HG03442 (cell line): ENCODE results near the gene RAB15.
A peak's percentile ranks its signal among the peaks of the same experiment; 100 is the strongest.

ENCODE experiments used
- ATAC-seq: cut with Tn5 transposase; IDR thresholded peaks from one replicate; pipeline ENCODE4 v1.9.1; 2021; ENCODE audit warnings: mild to moderate bottlenecking, moderate library complexity; ENCODE audit not compliant: unreplicated experiment

RAB15 gene

DNA sequence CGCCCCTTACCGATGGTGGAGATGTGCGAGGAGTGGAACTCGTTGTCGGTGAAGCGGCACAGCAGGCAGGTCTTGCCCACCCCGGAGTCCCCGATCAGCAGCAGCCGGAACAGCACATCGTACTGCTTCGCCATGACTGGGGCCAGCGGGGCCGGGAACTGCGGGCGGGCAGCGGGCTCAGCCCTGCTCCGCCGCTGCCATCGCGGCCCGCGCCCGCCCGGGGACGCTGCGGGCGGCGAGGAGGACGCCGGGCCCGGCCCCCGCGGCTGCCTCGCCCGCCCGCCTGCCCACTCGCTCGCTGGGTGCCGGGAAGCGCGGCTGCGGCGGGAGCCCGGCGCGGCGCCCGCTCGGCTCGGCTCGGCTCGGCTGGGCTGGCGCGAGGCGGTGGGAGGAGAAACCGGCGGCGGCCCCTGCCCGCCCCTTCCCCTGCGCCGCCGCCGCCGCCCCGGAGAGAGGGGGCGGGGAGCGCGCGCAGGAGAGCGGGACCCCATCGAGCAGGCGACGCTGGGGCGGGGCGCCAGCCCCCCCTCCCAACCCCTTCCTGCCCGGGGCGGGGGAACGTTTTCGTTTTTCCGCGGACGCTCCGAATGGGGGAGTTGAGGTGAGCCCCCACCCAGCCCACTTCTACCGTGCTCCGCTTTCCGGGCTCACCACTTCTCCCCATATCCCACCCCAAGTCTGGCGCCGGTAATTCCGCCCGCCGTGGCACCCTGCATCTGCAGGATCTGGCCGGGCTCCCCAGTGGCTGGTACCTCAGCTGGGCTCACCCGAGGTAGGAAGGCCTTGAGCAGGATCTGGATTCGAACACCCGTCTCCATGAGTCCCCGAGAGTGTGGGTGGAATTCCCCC is at the start of gene RAB15:
Gene RAB15 (minus strand): TSS at position 394 of the 849 bp plus-strand sequence. CDS start 260 bp downstream, at position 134.
- peak; percentile 44 for ATAC-seq

DNA sequence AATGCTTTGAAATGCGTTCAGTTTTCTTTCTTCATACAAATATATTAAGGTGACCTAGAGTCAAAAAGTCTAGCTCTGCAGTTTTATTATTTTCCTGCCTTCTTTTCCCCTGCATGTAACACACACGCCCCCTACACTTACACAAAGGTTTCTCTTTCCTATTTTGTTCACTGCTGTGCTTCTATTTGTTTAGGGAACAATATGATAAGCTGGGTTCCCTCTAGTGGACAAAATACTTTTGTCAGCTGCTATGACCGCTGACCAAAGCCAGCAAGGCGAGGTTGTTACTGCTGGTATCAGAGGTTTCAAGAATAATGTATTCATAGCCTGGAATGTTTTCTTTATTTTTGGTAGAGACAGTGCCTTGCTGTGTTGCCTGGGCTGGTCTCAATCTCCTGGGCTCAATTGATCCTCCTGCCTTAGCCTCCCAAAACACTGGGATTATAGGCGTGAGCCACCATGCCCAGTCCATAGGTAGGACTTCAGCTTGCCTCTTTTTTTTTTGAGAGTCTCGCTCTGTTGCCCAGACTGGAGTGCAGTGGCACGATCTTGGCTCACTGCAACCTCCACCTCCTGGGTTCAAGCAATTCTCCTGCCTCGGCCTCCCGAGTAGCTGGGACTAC is 47.9 kb upstream of the RAB15 start:
- no peak for ATAC-seq

DNA sequence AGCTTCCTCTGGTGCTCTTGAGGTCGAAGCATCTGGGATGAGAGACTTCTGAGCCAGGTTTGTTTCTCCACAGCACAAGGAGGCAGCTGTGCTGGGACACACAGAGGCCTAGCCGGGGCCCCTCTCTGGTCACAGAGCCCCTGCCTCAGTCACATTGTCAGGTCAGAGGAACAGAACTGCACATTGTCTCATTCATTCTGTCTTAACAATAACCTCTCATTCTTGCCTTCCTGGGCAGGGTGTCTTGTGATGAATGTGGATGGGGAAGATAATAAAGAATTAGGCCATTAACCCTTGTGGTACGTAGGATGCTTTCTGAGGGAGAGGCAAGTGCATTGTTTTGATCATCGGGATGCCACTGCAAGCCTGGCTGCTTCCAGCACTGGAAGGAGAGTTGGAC is 44.3 kb upstream of the RAB15 start:
- no peak for ATAC-seq

DNA sequence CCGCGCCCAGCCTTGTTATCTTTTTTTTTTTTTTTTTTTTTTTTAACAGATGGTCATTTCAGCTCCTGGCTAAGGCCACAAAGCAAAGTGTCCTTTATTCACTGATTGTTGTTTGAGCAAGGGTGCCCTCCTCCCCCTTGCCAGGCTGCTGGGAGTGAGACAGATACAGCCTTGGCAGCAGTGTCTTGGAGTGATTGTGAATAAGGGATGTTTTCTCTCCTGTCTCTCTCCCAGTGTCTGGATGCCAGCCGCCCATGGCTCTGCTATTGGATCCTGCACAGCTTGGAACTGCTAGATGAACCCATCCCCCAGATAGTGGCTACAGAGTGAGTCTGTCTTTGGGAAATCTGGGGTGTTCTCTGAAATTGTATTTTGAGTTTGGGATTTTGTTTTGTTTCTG is 43.3 kb upstream of the RAB15 start:
- no peak for ATAC-seq

DNA sequence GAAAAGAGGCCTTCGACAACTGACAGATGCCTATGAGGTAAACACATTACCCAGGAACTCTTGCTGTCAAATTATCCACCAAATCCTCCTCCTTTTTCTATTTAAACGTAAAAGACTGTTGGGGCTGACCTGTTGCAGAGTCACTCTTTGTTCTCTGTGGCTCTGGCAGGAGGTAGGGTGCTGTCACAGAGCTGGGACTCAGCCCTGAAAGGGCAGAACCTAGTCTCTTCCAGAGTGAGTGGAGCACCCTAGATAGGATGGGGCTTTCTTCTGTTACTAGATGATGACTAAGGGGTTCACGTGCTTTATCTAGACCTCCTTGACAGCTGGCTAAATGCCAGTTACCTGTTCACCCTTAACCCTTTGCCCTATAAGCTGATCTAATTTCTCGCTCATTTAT is 40.2 kb upstream of the RAB15 start:
- ATAC-seq: no peak

DNA sequence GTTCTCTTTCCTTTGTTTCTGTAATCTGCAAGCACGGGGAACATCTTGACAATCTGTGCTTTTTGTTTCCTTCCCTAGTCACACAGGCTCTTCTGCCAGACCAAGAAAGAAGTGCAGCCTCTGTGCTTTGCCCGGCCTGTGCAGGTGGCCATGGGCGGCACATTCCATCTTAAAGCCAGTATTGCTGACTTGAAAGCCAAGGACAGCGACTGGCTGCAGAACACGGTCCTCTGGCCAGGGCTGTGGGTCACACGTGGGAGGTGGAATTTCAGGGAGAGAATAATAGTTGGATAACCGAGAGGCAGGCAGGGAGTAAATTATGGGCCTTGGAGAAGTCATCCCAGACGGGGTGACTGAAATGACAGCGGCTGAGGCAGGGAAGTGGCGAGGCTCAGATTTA is 39.4 kb upstream of the RAB15 start:
- no peak for ATAC-seq

DNA sequence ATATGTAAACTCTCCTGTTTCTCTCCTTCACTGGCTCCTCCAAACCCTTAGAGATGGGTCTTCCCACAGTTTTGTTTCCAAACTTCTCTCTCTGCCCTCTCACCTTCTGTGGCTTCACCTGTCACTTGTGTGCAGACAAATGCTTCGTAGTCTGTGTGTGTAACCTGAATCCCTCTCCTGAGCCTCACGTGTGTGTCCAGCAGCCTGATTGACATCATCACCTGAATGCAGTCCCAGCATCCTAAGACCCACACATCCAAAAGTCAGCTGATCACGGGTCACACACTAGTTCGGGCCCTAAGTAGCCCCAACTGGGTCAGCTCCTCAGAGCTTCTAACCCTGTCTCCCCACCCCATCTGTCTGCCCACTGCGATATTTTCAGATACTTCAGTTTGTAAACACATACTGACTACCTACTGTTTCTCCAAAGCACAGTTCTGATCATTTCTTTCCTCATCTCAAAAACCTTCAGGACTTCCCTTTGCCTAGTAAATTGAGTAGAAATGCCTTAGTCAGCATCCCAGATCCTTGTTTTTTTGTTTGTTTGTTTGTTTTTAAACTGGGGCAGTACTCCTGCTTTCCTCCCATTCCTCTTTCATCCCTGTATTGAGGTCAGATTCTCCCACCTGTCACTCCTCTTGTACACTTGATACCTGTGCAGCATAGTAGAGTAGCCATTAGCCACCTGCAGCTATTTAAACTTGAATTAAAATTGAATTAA is 38.2 kb upstream of the RAB15 start:
- no peak for ATAC-seq

DNA sequence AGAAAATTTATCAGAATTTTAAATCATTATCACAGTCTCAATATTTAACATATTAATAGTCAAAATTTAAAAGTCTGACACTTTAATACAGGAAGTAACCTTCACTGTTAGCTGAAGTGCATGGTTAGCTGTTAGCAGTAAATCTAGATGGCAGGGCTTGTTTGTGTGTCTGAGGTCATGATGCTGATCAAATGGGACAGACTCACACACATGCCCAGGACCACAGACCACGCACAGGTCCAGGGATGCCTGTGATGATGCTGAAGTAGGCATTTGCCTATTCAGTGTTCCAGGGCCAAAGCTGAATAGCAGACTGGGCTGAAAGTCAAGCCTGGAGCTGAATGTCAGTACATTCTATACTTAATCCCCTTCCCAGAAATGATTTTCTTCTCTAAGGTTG is 35.1 kb upstream of the RAB15 start:
- ATAC-seq: no peak

DNA sequence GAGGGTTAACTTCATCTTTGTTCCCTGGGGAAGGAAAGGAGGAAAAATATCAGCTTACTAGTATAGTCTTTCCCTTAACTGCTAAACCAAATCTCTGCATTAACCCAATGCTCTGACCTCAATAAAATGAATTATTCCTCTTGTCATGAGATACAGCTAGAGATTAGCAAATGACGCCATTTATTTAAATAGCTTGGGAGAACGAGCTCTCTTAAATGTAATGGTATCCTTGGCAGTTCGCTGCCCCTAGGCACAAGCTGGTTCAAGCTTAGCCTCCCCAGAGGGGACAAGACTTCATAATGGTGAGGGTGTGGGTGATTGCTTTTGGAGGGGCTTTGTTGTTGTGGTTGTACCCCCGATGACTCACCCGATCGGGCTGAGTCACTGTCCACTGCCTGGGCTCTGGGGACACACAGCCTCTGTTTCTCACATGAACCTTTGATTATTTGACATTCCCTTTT is 34.2 kb upstream of the RAB15 start:
- no peak for ATAC-seq

DNA sequence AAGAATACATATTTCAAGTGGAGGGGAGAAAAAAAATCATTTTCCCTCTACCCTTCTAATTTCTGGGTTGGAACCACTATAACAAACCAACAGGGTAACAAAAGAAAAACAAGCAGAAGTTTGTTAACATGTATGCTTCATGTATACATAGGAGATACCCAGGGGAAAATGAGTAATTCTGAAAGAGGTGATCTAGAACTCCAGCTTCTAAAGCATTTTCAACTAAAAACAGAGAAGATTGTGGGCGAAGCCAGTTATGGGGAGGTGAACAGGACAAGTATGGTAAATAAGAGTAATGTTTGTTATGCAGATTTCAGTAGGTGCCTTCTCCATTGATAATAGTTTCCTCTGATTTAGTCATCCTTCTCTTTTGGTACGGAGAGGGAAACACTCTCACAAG is 31.3 kb upstream of the RAB15 start:
- ATAC-seq: peak; percentile 66

DNA sequence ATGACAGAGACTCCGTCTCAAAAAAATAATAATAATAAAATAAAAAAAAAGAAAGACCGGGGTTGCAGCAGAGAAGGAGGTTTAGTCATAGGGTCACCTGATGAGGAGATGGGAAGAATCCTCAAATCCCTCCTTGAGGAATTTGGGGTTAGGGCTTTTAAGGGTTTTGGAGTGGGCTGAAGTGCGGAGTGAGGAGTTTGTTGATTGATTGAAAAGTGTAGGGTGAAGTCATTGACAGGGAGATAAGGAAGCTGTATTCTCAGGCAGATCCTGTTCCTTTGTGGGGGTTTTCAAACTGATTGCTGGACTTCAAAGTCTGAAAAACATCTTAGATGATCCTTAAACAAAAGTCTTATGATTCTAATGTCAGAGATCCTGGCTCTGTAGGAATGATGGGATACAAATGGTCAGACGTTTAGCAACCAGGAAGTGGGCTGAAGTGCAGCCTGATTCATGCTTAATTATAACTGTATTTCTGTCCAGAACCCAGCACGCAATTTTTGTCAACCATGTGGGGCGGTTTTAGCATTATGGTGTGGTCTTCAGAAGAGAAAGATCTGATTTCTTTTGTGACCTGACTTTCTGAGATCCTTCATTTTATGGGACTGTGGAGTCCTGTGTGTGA is 30.6 kb upstream of the RAB15 start:
- ATAC-seq: no peak

DNA sequence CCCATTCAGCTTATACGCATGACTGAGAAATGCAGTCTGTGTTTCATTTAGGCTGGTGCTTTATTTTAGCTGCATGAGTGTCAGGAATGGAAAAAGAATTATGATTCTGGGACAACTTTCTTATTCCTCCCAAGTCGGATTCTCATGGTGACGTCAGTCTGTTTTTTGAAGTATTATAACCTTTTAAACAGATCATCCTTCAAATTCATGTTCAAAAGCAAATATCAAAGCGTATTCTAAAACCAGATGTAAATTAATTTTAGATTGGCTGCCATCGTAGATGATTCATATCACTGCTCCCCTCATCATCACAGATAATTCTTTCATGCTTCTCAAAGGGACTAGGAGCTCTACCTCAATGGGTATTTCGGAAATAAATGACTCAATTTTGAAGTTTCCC is 29.6 kb upstream of the RAB15 start:
- ATAC-seq: no peak

DNA sequence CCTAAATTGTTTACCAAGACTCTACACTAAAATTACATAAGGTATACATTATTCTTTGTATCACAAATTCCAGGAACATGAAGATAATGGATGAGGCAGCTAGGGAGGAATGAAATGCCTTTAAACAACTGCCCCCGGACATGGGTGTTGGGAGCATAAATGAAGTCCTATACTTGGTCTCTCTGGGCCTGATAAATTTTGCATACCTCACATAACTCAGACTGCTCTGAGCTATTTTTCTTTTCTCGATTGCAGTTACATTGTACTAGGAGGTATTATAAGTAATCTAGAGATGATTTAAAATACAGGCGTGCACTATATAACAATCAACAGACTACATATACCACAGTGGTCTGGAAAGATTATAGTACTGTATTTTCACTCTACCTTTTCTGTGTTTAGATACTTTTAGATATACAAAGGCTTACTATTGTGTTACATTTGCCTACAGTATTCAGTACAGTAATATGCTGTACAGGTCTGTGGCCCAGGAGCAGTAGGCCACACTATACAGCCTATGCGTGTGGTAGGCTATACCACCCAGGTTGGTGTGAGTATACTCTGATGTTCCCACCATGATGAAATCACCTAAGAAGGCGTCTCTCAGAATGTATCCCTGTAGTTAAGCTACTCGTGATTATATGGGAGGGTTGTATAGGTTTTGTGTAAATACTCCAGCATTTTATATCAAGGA is 28.9 kb upstream of the RAB15 start:
- no peak for ATAC-seq

DNA sequence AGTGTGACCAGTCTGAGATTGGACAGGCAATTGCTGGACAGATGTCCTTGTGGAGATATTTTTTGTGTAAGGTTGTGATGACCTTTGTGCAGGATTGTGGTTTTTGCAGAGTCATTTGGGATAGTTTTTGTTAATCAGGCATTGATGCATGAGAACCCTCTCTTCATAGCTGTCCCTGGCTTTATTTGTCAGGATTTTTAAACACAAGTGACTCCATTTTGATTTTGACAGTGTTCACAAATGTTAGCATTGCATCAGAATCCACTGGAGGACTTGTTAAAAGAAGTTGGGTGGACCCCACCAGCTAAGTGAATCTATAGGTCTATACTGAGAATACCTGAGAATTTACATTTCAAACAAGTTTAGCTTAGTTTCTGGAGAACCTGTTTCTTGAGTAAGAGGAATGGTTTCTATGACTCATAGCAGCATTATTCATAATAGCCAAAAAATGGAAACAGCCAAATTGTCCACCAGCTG is 26.4 kb upstream of the RAB15 start:
- ATAC-seq: no peak

DNA sequence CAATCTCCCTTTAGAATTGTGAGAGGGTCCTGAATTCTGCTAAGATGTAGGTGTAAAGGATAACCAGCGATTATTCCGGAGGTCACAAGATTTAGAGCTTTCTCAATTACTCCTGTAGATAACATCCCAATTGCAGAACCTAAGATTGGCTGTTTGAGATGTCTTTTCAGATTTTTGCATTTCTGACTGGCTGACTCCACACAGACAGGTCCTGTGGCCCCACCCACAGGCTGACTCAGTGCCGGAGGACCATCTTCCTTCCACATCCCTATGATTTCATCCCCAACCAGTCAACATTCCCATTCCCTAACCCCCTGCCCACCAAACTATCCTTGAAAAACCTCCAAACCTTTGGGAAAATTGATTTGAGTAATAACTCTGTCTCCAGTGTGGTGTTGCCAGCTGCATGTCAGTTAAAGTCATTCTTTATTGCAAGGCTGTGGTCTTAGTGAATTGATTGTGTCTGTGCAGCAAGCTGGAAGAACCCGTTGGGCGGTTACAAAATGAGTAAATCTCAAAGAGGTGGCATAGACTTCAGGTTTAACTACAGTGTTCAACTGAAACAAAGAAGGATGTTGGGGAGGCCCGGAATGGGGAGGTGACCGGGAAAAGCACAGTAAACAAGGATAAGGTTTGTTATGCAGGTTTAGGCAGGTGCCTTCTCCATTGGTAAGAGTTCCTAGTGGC is 25.1 kb upstream of the RAB15 start:
- no peak for ATAC-seq

DNA sequence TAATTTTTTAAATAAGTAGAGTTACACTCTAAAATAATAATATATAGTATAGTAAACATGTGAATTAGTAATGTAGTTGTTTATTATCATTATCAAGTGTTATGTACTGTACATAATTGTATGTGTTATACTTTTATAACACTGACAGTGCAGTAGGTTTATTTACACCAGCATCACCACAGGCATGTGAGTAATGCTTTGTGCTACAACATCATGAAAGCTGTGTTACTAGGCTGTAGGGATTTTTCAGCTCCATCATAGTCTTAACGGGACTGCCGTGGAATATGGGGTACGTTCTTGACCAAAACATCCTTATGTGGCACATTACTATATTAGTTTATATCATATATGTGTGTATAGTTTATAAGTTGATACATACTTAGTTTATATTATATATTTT is 23.2 kb upstream of the RAB15 start:
- ATAC-seq: no peak

DNA sequence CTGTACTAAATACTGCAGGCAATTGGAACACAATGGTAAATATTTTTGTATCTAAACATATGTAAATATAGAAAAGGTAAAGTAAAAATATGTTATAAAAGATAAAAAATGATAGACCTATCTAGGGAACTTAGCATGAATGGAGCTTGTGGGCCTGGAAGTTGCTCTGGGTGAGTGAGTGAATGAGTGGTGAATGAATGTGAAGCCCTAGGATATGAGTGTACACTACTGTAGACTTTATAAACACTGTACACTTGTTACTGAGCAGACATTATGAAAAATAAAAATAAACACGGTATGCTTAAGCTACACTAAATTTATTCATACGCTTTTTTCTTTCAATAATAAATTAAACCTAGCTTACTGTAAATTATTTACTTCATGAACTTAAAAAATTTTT is 22.4 kb upstream of the RAB15 start:
- no peak for ATAC-seq

DNA sequence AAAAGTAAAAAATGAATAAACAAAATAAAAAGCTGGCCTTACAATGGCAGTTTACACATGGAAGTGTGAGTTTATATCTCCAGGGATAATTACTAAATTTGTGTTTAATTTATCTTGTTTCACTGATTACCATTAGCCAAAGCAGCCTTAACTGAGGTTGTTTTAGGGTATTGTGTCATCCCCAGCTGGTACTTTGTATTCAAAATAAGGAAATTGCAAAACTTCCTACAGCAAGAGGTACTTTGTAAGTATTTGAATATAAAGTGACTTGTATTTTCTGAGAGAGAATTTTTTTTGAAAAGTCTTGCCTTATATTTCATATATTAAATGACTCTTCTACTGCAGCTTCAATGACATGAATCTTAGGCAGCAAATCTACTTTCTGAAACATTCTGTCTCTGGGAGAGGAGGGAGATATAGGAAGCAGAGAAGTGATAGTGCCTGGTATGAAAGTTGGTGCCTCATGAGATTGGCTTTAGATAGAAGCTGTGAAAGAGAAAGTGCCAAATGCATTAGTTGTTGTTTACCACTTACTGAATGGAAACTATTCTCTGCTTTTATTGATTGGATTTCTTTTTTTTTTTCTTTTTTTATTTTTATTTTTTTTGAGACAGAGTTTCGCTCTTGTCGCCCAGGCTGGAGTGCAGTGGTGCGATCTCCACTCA is 21.3 kb upstream of the RAB15 start:
- no peak for ATAC-seq

DNA sequence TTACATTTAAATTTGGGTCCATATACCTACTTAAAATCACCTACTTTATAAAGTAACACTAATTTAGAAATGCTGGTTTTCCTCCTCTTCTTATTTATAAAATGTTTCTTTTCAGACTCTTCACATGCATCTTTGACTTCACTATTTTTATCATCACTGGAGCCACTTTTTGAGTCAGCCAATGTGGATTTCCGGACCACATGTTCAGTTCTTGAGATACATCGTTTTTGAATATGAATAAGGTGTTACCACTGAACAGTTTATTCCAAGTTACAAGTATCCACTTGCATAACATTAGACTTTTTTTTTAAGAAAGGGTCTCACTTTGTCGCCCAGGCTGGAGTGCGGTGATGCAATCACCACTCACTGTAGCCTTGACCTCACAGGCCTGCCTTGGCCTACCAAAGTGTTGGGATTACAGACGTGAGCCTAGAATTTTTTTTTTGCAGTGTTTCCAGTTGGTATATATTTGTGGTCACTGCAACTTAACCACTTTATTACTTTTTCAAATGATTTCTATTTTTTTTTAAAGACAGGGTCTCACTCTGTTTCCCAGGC is 20.3 kb upstream of the RAB15 start:
- ATAC-seq: peak; percentile 35
